Airway epithelial cell (primary cell): ENCODE measurements around the gene GCGR. TPM values are rescaled to one million over a fixed set of nuclear protein-coding genes. Genes with fewer than 3 reads are reported as not detected.

Experiments
- total RNA-seq: library from RNA; depleted of rRNA; stranded (reverse); fragments of >200 nt; gene quantifications from 2 replicates; pipeline ENCODE4 v1.2.3, GENCODE V29; 2015

Gene GCGR
- total RNA-seq: not detected in 2 replicates

DNA sequence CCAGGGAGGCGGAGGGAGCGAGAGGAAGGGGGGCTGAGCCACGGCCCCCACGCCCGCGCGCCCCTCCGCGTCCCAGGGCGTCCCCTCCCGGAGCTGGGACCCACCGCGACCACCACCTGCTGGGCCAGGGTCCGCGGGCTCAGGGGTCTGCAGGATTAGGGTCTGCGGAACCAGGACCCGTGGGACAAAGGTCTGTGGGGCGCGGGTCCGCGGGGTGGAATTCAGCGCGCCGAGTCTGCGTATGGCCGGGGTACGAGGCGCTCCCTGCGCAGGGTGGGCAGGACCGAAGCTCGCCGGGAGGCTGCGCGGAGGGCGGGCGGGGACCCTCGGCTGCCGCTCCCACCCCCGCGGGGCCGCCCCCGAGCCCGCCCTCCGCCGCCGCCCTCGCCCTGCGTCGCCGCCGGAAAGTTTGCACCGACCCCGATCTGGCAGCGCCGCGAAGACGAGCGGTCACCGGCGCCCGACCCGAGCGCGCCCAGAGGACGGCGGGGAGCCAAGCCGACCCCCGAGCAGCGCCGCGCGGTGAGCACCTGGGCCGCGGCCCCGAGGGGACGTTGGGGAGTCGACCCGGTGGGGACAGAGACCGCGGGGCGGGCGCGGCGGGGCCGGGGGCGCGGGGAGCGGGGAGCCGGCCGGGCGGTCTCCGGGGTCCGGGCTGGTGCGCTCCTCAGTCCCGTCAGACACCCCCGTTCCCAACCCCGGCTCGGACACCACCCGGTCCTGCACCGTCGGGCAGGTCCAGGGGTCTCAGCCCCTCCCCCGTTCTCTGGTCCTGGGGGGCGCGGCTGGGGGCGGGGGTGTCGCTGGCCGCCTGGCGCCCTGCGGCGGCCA lies at the start of gene GCGR:
GCGR (plus strand) TSS at position 423 of the 831 bp plus-strand sequence. CDS start 4,869 bp downstream, outside the sequence.

GRCh38 chr17:81833160-81833920 lies 29.4 kb downstream of the GCGR start, which contains the start of gene MCRIP1:
Gene MCRIP1 (minus strand): TSS chr17:81833291. CDS start chr17:81824506, 8,785 bp downstream.

DNA sequence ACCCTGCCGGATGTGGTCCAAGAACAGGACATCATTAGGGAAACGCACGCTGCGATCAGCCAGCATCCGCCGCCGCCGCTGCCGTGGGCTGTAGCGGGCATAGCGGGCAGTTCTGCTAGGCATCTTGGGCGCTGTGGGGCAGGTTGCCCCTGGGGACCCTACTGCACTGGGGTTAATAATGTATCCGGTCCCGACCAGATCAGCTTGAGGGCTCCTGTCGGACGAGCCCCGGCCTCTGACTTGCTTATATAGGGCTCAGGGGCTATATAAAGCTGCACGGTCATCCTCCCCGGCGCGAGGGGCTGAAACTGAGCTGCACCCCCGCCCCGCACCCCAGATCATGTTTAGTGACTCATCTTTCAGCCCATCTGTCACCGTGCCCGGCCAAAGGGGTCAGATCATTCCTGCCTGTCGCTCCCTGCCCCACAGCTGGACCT lies 30.9 kb downstream of the GCGR start, which contains the start of gene PPP1R27:
PPP1R27 (minus strand) TSS at position 220 of the 437 bp plus-strand sequence; CDS start at position 123, 97 bp downstream.

GRCh38 chr17:81859906-81860755 lies 56.2 kb downstream of the GCGR start, which contains the start of gene P4HB:
Gene P4HB (minus strand): TSS chr17:81860535. CDS start chr17:81860471, 64 bp downstream.

Other genes starting within 250 kb of the GCGR start
- gene NPLOC4, start 167.0 kb upstream of the GCGR start, total RNA-seq: 45.6 and 57.5 TPM in 2 replicates
- 0.63 and 0.74 TPM in 2 replicates for gene TSPAN10, start 167.0 kb upstream of the GCGR start, total RNA-seq
- gene PDE6G, start 147.6 kb upstream of the GCGR start, total RNA-seq: 1.4 TPM in 1 of 2 replicates, not detected in the other
- gene OXLD1, start 137.5 kb upstream of the GCGR start, total RNA-seq: 27.8 and 34.8 TPM in 2 replicates
- 23.0 and 27.5 TPM in 2 replicates for gene CCDC137, start 137.4 kb upstream of the GCGR start, total RNA-seq
- 45.1 and 45.5 TPM in 2 replicates for gene ARL16, start 120.4 kb upstream of the GCGR start, total RNA-seq
- 79.4 and 92.7 TPM in 2 replicates for gene HGS, start 120.1 kb upstream of the GCGR start, total RNA-seq
- 136 and 143 TPM in 2 replicates for gene MRPL12, start 100.8 kb upstream of the GCGR start, total RNA-seq
- 56.4 and 66.7 TPM in 2 replicates for gene SLC25A10, start 91.9 kb upstream of the GCGR start, total RNA-seq
- 34.9 and 50.1 TPM in 2 replicates for gene MCRIP1, start 29.1 kb downstream of the GCGR start, total RNA-seq
- not detected in 2 replicates for gene PPP1R27, start 30.9 kb downstream of the GCGR start, total RNA-seq
- 1,284 and 1,865 TPM in 2 replicates for gene P4HB, start 56.4 kb downstream of the GCGR start, total RNA-seq
- 326 and 351 TPM in 2 replicates for gene ARHGDIA, start 67.2 kb downstream of the GCGR start, total RNA-seq
- gene ALYREF, start 87.4 kb downstream of the GCGR start, total RNA-seq: 184 and 208 TPM in 2 replicates
- gene ANAPC11, start 87.6 kb downstream of the GCGR start, total RNA-seq: 235 and 300 TPM in 2 replicates
- gene NPB, start 98.1 kb downstream of the GCGR start, total RNA-seq: 3.0 TPM in 1 of 2 replicates, not detected in the other
- gene PCYT2, start 107.2 kb downstream of the GCGR start, total RNA-seq: 50.9 and 54.8 TPM in 2 replicates
- gene SIRT7, start 114.0 kb downstream of the GCGR start, total RNA-seq: 32.9 and 35.1 TPM in 2 replicates
- gene MAFG, start 123.6 kb downstream of the GCGR start, total RNA-seq: 9.5 and 12.1 TPM in 2 replicates
- 55.8 and 60.5 TPM in 2 replicates for gene PYCR1, start 133.2 kb downstream of the GCGR start, total RNA-seq
- not detected in 2 replicates for gene MYADML2, start 143.1 kb downstream of the GCGR start, total RNA-seq
- not detected in 2 replicates for gene NOTUM, start 157.0 kb downstream of the GCGR start, total RNA-seq
- 6.9 and 12.5 TPM in 2 replicates for gene ASPSCR1, start 173.5 kb downstream of the GCGR start, total RNA-seq
- 123 and 162 TPM in 2 replicates for gene CENPX, start 218.7 kb downstream of the GCGR start, total RNA-seq
- gene LRRC45, start 219.2 kb downstream of the GCGR start, total RNA-seq: 16.3 and 21.5 TPM in 2 replicates
- gene RAC3, start 227.5 kb downstream of the GCGR start, total RNA-seq: 53.3 and 75.5 TPM in 2 replicates
- 161 and 191 TPM in 2 replicates for gene DCXR, start 233.5 kb downstream of the GCGR start, total RNA-seq
- gene RFNG, start 247.7 kb downstream of the GCGR start, total RNA-seq: 37.6 and 38.2 TPM in 2 replicates
- 115 and 136 TPM in 2 replicates for gene GPS1, start 247.7 kb downstream of the GCGR start, total RNA-seq